HepG2 (cell line): ENCODE measurements around the gene COG1. TPM values are rescaled to one million over a fixed set of nuclear protein-coding genes. Genes with fewer than 3 reads are reported as not detected.

Experiments used
- EHMT2 ChIP-seq: fragments of 200-600 bp; sonication (generic); IDR thresholded peaks from 2 replicates; pipeline ENCODE4 v1.7.0; 2017; ENCODE audit warnings: antibody characterized with exemption, low read depth, low read length, borderline replicate concordance
- FOXK2 ChIP-seq: fragments of 450-650 bp; IDR thresholded peaks from 2 replicates; pipeline ENCODE4 v1.6.1; 2016
- IKZF5 ChIP-seq: IDR thresholded peaks from 2 replicates; pipeline ENCODE4 v1.6.1; 2018; ENCODE audit warnings: missing genetic modification reagents, mild to moderate bottlenecking, missing compliant biosample characterization
- KLF16 ChIP-seq, 2 experiments: sonication (generic) in 1 of 2; formaldehyde crosslinking in 1 of 2; IDR thresholded peaks; 2 replicates each; pipeline versions ENCODE4 v1.6.1 to v1.8.0; 2016 to 2023; ENCODE audit warnings: missing genetic modification reagents in 2 of 2, missing compliant biosample characterization in 1 of 2
- NAIF1 ChIP-seq: sonication (generic); formaldehyde crosslinking; IDR thresholded peaks from 2 replicates; pipeline ENCODE4 v1.5.0; 2020; ENCODE audit warnings: mild to moderate bottlenecking, missing genetic modification reagents, borderline replicate concordance
- NCOA2 ChIP-seq: sonication (generic); formaldehyde crosslinking; IDR thresholded peaks from 2 replicates; pipeline ENCODE4 v1.8.0; 2022; ENCODE audit warnings: inconsistent platforms
- PCBP2 ChIP-seq: fragments of 200-400 bp; formaldehyde crosslinking; optimal IDR thresholded peaks from 2 replicates; pipeline ENCODE3; 2018; ENCODE audit warnings: low read length, low read depth; ENCODE audit not compliant: poor library complexity, severe bottlenecking
- PPARG ChIP-seq: conservative IDR thresholded peaks from 2 replicates; pipeline ENCODE4 v1.6.1; 2016; ENCODE audit warnings: missing biosample characterization, missing genetic modification reagents
- SKI ChIP-seq: fragments of 450-650 bp; IDR thresholded peaks from one replicate; pipeline ENCODE4 v1.6.1; 2018; ENCODE audit warnings: mild to moderate bottlenecking; ENCODE audit not compliant: partially characterized antibody
- TCF12 ChIP-seq, 2 experiments: fragments of 450-650 bp in 1 of 2; sonication (generic) in 1 of 2; formaldehyde crosslinking in 1 of 2; IDR thresholded peaks; 2 replicates each; pipeline versions ENCODE4 v1.6.1 to v1.8.0; 2017 to 2022; ENCODE audit warnings: antibody characterized with exemption in 1 of 2, mild to moderate bottlenecking in 1 of 2, missing genetic modification reagents in 1 of 2, moderate library complexity in 1 of 2
- TFE3 ChIP-seq: IDR thresholded peaks from 2 replicates; pipeline ENCODE4 v1.6.1; 2016
- TSC22D2 ChIP-seq: sonication (generic); formaldehyde crosslinking; IDR thresholded peaks from 2 replicates; pipeline ENCODE4 v1.5.1; 2020; ENCODE audit warnings: missing genetic modification reagents, mild to moderate bottlenecking, borderline replicate concordance
- ZFP82 ChIP-seq: sonication (generic); formaldehyde crosslinking; IDR thresholded peaks from 2 replicates; pipeline ENCODE4 v1.5.1; 2020; ENCODE audit warnings: mild to moderate bottlenecking, missing genetic modification reagents, borderline replicate concordance
- ZNF784 ChIP-seq: sonication (generic); formaldehyde crosslinking; IDR thresholded peaks from 2 replicates; pipeline ENCODE4 v1.5.1; 2020; ENCODE audit warnings: missing genetic modification reagents, mild to moderate bottlenecking, borderline replicate concordance
- ZSCAN21 ChIP-seq: sonication (generic); formaldehyde crosslinking; IDR thresholded peaks from 2 replicates; pipeline ENCODE4 v1.8.0; 2022; ENCODE audit warnings: mild to moderate bottlenecking, missing genetic modification reagents, moderate library complexity, borderline replicate concordance
- polyA plus RNA-seq, 8 experiments: library from polyadenylated mRNA; depleted of rRNA in 3 of 8; stranded (reverse) in 7 of 8; unstranded in 1 of 8; fragments of >200 nt; fragmentation: Illumina TruSeq in 4 of 8; extraction: Trizol in 4 of 8; gene quantifications; 2 replicates each; pipeline versions ENCODE4 v1.2.1 to v1.2.3, GENCODE V29; 2011 to 2016; ENCODE audit warnings: low read depth in 4 of 8, missing spikeins in 1 of 8, mixed read lengths in 1 of 8; ENCODE audit not compliant: insufficient read depth in 1 of 8
- total RNA-seq, 5 experiments: library from RNA; depleted of rRNA; stranded (reverse); fragments of >200 nt; fragmentation: Illumina TruSeq; extraction: Trizol; gene quantifications; 2 replicates each; pipeline ENCODE4 v1.2.3, GENCODE V29; 2016; ENCODE audit warnings: low read depth in 1 of 5
- TF ChIP-seq, protein P1 (sequence below): sonication (generic); formaldehyde crosslinking; IDR thresholded peaks from 2 replicates; pipeline ENCODE4 v1.8.0; 2022; ENCODE audit warnings: missing genetic modification reagents, low read depth, mild to moderate bottlenecking, borderline replicate concordance
- TF ChIP-seq, protein P2 (sequence below): IDR thresholded peaks from 2 replicates; pipeline ENCODE4 v1.6.1; 2016; ENCODE audit warnings: missing compliant biosample characterization, missing genetic modification reagents, borderline replicate concordance
- TF ChIP-seq, protein P3 (sequence below), 2 experiments: sonication (generic) in 1 of 2; formaldehyde crosslinking in 1 of 2; IDR thresholded peaks; 2 replicates each; pipeline versions ENCODE4 v1.4.0 to v1.6.1; 2018 to 2020; ENCODE audit warnings: missing genetic modification reagents in 2 of 2, borderline replicate concordance in 1 of 2, low read depth in 1 of 2, mild to moderate bottlenecking in 1 of 2, missing biosample characterization in 1 of 2
- TF ChIP-seq, protein P4 (sequence below): IDR thresholded peaks from 2 replicates; pipeline ENCODE4 v1.6.1; 2016; ENCODE audit warnings: control low read depth

Gene COG1
- total and polyA plus RNA-seq, 2 of the 13 experiments (the other 11 are each of a cell fraction or from before 2014, with no cell fraction given): 36.6 to 39.7 TPM

GRCh38 chr17:73205459-73205961 lies 12.7 kb downstream of the COG1 start (continued):
- no peak for TF ChIP-seq KLF16 (CRISPR knock-in tag; IDR thresholded peaks at IDR 0.05)
- TF ChIP-seq FOXK2: no peak
- peak; percentile 32; the same call in 1 of the 2 replicates for TF ChIP-seq IKZF5 (CRISPR knock-in tag)
- TF ChIP-seq TCF12 (IDR thresholded peaks at IDR 0.05): no peak
- TF ChIP-seq TCF12 (CRISPR knock-in tag; IDR thresholded peaks at IDR 0.05): no peak
- 0 out of 2 replicates have a peak, but pooled peaks have one; percentile 20 for TF ChIP-seq TFE3 (CRISPR knock-in tag)
- TF ChIP-seq, protein P1, sequence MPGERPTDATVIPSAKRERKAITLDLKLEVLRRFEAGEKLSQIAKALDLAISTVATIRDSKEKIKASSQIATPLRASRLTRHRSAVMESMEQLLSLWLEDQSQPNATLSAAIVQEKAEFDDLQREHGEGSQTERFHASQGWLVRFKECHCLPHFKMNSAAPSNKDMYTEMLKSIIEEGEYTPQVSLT (CRISPR knock-in tag): no peak
- no peak for TF ChIP-seq ZSCAN21
- TF ChIP-seq, protein P2, sequence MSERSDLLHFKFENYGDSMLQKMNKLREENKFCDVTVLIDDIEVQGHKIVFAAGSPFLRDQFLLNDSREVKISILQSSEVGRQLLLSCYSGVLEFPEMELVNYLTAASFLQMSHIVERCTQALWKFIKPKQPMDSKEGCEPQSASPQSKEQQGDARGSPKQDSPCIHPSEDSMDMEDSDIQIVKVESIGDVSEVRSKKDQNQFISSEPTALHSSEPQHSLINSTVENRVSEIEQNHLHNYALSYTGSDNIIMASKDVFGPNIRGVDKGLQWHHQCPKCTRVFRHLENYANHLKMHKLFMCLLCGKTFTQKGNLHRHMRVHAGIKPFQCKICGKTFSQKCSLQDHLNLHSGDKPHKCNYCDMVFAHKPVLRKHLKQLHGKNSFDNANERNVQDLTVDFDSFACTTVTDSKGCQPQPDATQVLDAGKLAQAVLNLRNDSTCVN: 0 out of 2 replicates have a peak, but pooled peaks have one; percentile 30
- TF ChIP-seq ZNF784 (CRISPR knock-in tag): no peak
- TF ChIP-seq, protein P3, sequence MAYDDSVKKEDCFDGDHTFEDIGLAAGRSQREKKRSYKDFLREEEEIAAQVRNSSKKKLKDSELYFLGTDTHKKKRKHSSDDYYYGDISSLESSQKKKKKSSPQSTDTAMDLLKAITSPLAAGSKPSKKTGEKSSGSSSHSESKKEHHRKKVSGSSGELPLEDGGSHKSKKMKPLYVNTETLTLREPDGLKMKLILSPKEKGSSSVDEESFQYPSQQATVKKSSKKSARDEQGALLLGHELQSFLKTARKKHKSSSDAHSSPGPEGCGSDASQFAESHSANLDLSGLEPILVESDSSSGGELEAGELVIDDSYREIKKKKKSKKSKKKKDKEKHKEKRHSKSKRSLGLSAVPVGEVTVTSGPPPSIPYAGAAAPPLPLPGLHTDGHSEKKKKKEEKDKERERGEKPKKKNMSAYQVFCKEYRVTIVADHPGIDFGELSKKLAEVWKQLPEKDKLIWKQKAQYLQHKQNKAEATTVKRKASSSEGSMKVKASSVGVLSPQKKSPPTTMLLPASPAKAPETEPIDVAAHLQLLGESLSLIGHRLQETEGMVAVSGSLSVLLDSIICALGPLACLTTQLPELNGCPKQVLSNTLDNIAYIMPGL (CRISPR knock-in tag; IDR thresholded peaks at IDR 0.05; ENCODE audit: borderline replicate concordance in 1 of 2, low read depth in 1 of 2): no peak; a peak in 1 of 4 replicates
- TF ChIP-seq EHMT2: no peak
- TF ChIP-seq ZFP82 (CRISPR knock-in tag): no peak
- TF ChIP-seq PPARG: no peak
- no peak for TF ChIP-seq SKI
- TF ChIP-seq TSC22D2 (CRISPR knock-in tag): no peak
- TF ChIP-seq, protein P4, sequence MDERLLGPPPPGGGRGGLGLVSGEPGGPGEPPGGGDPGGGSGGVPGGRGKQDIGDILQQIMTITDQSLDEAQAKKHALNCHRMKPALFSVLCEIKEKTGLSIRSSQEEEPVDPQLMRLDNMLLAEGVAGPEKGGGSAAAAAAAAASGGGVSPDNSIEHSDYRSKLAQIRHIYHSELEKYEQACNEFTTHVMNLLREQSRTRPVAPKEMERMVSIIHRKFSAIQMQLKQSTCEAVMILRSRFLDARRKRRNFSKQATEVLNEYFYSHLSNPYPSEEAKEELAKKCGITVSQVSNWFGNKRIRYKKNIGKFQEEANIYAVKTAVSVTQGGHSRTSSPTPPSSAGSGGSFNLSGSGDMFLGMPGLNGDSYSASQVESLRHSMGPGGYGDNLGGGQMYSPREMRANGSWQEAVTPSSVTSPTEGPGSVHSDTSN (CRISPR knock-in tag): no peak
- 0 out of 2 replicates have a peak, but pooled peaks have one; percentile 13 for TF ChIP-seq NCOA2
- TF ChIP-seq PCBP2: no peak
- no peak for TF ChIP-seq NAIF1
